NOMO-1 treated with DMSO at 0.1 percent for 48 hours (cell line): ENCODE results near the gene LSS.
"Not testable (repeated sequence)": the region's sequence is repeated elsewhere in the genome, so short reads cannot be mapped to it uniquely, and the experiment has no call there.

Experiments used
- DNase-seq: peaks from one replicate; lab custom pipeline; 2025; ENCODE audit not compliant: unreplicated experiment; lab: John Stamatoyannopoulos, UW

Gene LSS

GRCh38 chr21:46206163-46207005, 22.2 kb downstream of the LSS start:
- no peak for DNase-seq

- no peak for DNase-seq
Observed at GRCh38 chr21:46205766-46206162, 22.8 kb downstream of the LSS start.

GRCh38 chr21:46205166-46205565, 23.4 kb downstream of the LSS start:
- DNase-seq: no peak

- DNase-seq: no peak
Observed at GRCh38 chr21:46203203-46203600, 25.4 kb downstream of the LSS start.

GRCh38 chr21:46202592-46203202, 25.9 kb downstream of the LSS start:
- no peak for DNase-seq

- not testable (repeated sequence) for DNase-seq
Observed at GRCh38 chr21:46200877-46201803, 27.4 kb downstream of the LSS start.

GRCh38 chr21:46199436-46200373, 28.9 kb downstream of the LSS start:
- DNase-seq: no peak

GRCh38 chr21:46196733-46197132, 31.8 kb downstream of the LSS start:
- no peak for DNase-seq

- no peak for DNase-seq
Observed at GRCh38 chr21:46195595-46196195, 32.9 kb downstream of the LSS start.

- DNase-seq: no peak
Observed at GRCh38 chr21:46194374-46195334, 33.9 kb downstream of the LSS start.

GRCh38 chr21:46193829-46194373, 34.7 kb downstream of the LSS start:
- no peak for DNase-seq

GRCh38 chr21:46191686-46192575, 36.6 kb downstream of the LSS start:
- DNase-seq: no peak

- DNase-seq: no peak
Observed at GRCh38 chr21:46191257-46191685, 37.3 kb downstream of the LSS start.

GRCh38 chr21:46190491-46191131, 38.0 kb downstream of the LSS start:
- no peak for DNase-seq

- no peak for DNase-seq
Observed at GRCh38 chr21:46189959-46190490, 38.5 kb downstream of the LSS start.

GRCh38 chr21:46189213-46189958, 39.2 kb downstream of the LSS start:
- DNase-seq: no peak
